ENCODE data around the gene BCKDK.
A peak's percentile ranks its signal among the peaks of the same experiment; 100 is the strongest.

- TF ChIP-seq CTCF (IDR thresholded peaks at IDR 0.05) = peak; percentile 80
- TF ChIP-seq POLR2AphosphoS5 (IDR thresholded peaks at IDR 0.05; ENCODE audit: low read depth, low read length) = peak; percentile 33
- no peak for TF ChIP-seq ZBTB33 (IDR thresholded peaks at IDR 0.05; ENCODE audit: borderline replicate concordance, low read depth)
- peak; percentile 89 for TF ChIP-seq MXI1 (IDR thresholded peaks at IDR 0.05; ENCODE audit: low read depth, low read length)
- TF ChIP-seq EZH2phosphoT487 (IDR thresholded peaks at IDR 0.05; ENCODE audit: borderline replicate concordance, low read depth) = no peak
- TF ChIP-seq GATA2 (CRISPR knock-in tag; IDR thresholded peaks at IDR 0.05) = no peak
Observed at GRCh38 chr16:31142109-31143010, 34.2 kb downstream of the BCKDK start.
